SK-N-SH (cell line): Measurements from ENCODE around the gene CELA3B. TPM values are rescaled to one million over a fixed set of nuclear protein-coding genes. Genes with fewer than 3 reads are reported as not detected.

Experiments
- CTCF ChIA-PET: fragments of 300-600, 350-600 bp; formaldehyde crosslinking; extraction: SDS; loops from one replicate; lab custom pipeline; 2021; lab: Yijun Ruan, JAX
- POLR2A ChIA-PET: fragments of 350-600 bp; sonication (Branson Sonifier 250); formaldehyde crosslinking; extraction: SDS; loops from one replicate; lab custom pipeline; 2020; ENCODE audit warnings: antibody characterized with exemption, inconsistent platforms; lab: Yijun Ruan, JAX
- DNase-seq: peaks from one replicate; pipeline ENCODE4 v3.0.0; 2012
- H2AFZ ChIP-seq: fragments of 200-600 bp; sonication (generic); 2 replicates; pipeline ENCODE4 v1.8.1; 2016; ENCODE audit warnings: antibody characterized with exemption, mild to moderate bottlenecking, low read depth
- H3F3A ChIP-seq: fragments of 200-600 bp; sonication (generic); replicated peaks from 2 replicates; pipeline ENCODE3; 2016; ENCODE audit warnings: antibody characterized with exemption, mild to moderate bottlenecking; ENCODE audit not compliant: insufficient read depth
- H3K27ac ChIP-seq, 2 experiments: fragments of 200-500 bp in 1 of 2; fragments of 200-600 bp in 1 of 2; sonication (Bioruptor generic) in 1 of 2; sonication (generic), shearing (Covaris generic) in 1 of 2; 2 replicates each; pipeline versions ENCODE4 v1.5.1 to v1.6.1; 2014 to 2016; ENCODE audit warnings: low read depth in 2 of 2, inconsistent platforms in 1 of 2, low read length in 1 of 2, mild to moderate bottlenecking in 1 of 2, mixed read lengths in 1 of 2
- H3K27me3 ChIP-seq: fragments of 200-600 bp; sonication (generic), shearing (Covaris generic); 2 replicates; pipeline ENCODE4 v1.6.1; 2016; ENCODE audit warnings: mixed run types; ENCODE audit not compliant: insufficient read depth
- H3K36me3 ChIP-seq, 2 experiments: fragments of 200-500 bp in 1 of 2; fragments of 200-600 bp in 1 of 2; sonication (Bioruptor generic) in 1 of 2; sonication (generic) in 1 of 2; replicated peaks in 1 of 2; 2 replicates each; pipeline versions ENCODE3 to v1.5.1; 2014 to 2016; ENCODE audit warnings: low read length in 1 of 2, mild to moderate bottlenecking in 1 of 2; ENCODE audit not compliant: insufficient read depth in 2 of 2, control insufficient read depth in 1 of 2
- H3K4me1 ChIP-seq, 2 experiments: fragments of 200-500 bp in 1 of 2; fragments of 200-600 bp in 1 of 2; sonication (Bioruptor generic) in 1 of 2; sonication (generic), shearing (Covaris generic) in 1 of 2; 2 replicates each; pipeline versions ENCODE4 v1.5.1 to v1.6.1; 2014 to 2016; ENCODE audit warnings: low read depth in 1 of 2, low read length in 1 of 2, mixed run types in 1 of 2; ENCODE audit not compliant: insufficient read depth in 2 of 2, control insufficient read depth in 1 of 2
- H3K4me2 ChIP-seq: fragments of 200-600 bp; sonication (generic), shearing (Covaris generic); 2 replicates; pipeline ENCODE4 v1.6.1; 2017; ENCODE audit warnings: mixed run types
- H3K4me3 ChIP-seq, 2 experiments: fragments of 200-500 bp in 1 of 2; fragments of 200-600 bp in 1 of 2; sonication (Bioruptor generic) in 1 of 2; sonication (generic), shearing (Covaris generic) in 1 of 2; 2 replicates each; pipeline versions ENCODE4 v1.5.1 to v1.8.1; 2014 to 2016; ENCODE audit warnings: low read depth in 2 of 2, inconsistent platforms in 1 of 2, low read length in 1 of 2, mild to moderate bottlenecking in 1 of 2, mixed read lengths in 1 of 2, moderate library complexity in 1 of 2
- H3K79me2 ChIP-seq: fragments of 200-600 bp; sonication (generic); 2 replicates; pipeline ENCODE4 v1.8.1; 2017; ENCODE audit warnings: mild to moderate bottlenecking; ENCODE audit not compliant: insufficient read depth
- H3K9ac ChIP-seq: fragments of 200-600 bp; sonication (generic); 2 replicates; pipeline ENCODE4 v1.6.1; 2017; ENCODE audit warnings: mixed run types
- H3K9me2 ChIP-seq: fragments of 200-600 bp; sonication (generic); 2 replicates; pipeline ENCODE4 v1.6.1; 2017; ENCODE audit warnings: mixed run types
- H3K9me3 ChIP-seq: fragments of 200-600 bp; sonication (generic); 2 replicates; pipeline ENCODE4 v1.6.1; 2017; ENCODE audit warnings: mixed run types, mild to moderate bottlenecking, moderate library complexity
- H4K20me1 ChIP-seq: fragments of 200-600 bp; sonication (generic); 2 replicates; pipeline ENCODE4 v1.6.1; 2017; ENCODE audit warnings: mild to moderate bottlenecking, mixed run types; ENCODE audit not compliant: insufficient read depth
- CHD2 ChIP-seq: fragments of 150-350 bp; IDR thresholded peaks from 2 replicates; pipeline ENCODE4 v1.6.1; 2018; ENCODE audit warnings: low read length; ENCODE audit not compliant: partially characterized antibody
- FOSL2 ChIP-seq: IDR thresholded peaks from 2 replicates; pipeline ENCODE4 v1.4.0; 2012; ENCODE audit warnings: low read depth, mild to moderate bottlenecking, moderate library complexity, borderline replicate concordance
- FOXJ3 ChIP-seq: sonication (generic); formaldehyde crosslinking; IDR thresholded peaks from 2 replicates; pipeline ENCODE4 v1.5.1; 2020; ENCODE audit warnings: mild to moderate bottlenecking, missing genetic modification reagents
- FOXM1 ChIP-seq: IDR thresholded peaks from 2 replicates; pipeline ENCODE4 v1.4.0; 2012; ENCODE audit warnings: low read depth, mild to moderate bottlenecking
- GABPA ChIP-seq: IDR thresholded peaks from 2 replicates; pipeline ENCODE4 v1.4.0; 2012; ENCODE audit warnings: low read depth, mild to moderate bottlenecking
- GATA2 ChIP-seq: sonication (generic); formaldehyde crosslinking; IDR thresholded peaks from 2 replicates; pipeline ENCODE4 v1.5.0; 2020; ENCODE audit warnings: mild to moderate bottlenecking, missing genetic modification reagents
- JUND ChIP-seq: IDR thresholded peaks from 2 replicates; pipeline ENCODE4 v1.4.0; 2012
- MEF2A ChIP-seq: IDR thresholded peaks from 2 replicates; pipeline ENCODE4 v1.4.0; 2012; ENCODE audit warnings: low read depth, borderline replicate concordance
- MXI1 ChIP-seq: IDR thresholded peaks from 2 replicates; pipeline ENCODE4 v1.6.1; 2012; ENCODE audit warnings: mild to moderate bottlenecking, low read depth, low read length, improper control_type of control experiment
- NFIC ChIP-seq: IDR thresholded peaks from 2 replicates; pipeline ENCODE4 v1.4.0; 2012; ENCODE audit warnings: borderline replicate concordance
- POLR2AphosphoS5 ChIP-seq: IDR thresholded peaks from 2 replicates; pipeline ENCODE4 v1.6.1; 2012; ENCODE audit warnings: low read depth, low read length
- RFX5 ChIP-seq: IDR thresholded peaks from 2 replicates; pipeline ENCODE4 v1.6.1; 2012; ENCODE audit warnings: mild to moderate bottlenecking, improper control_type of control experiment, low read length
- SMC3 ChIP-seq: IDR thresholded peaks from 2 replicates; pipeline ENCODE4 v1.6.1; 2012; ENCODE audit warnings: low read depth, low read length, improper control_type of control experiment
- WGBS: methylation state at CpG from one replicate; pipeline ENCODE4 v1.1.6; 2017; ENCODE audit warnings: low lambda C conversion rate; 5-methylcytosine and 5-hydroxymethylcytosine counted together
- polyA plus RNA-seq, 3 experiments: library from polyadenylated mRNA; depleted of rRNA; stranded (reverse); fragments of >200 nt; gene quantifications; 2 replicates each; pipeline ENCODE4 v1.2.3, GENCODE V29; 2012
- TF ChIP-seq, protein P1 (sequence below): fragments of 150-350 bp; IDR thresholded peaks from 2 replicates; pipeline ENCODE4 v1.6.1; 2016; ENCODE audit warnings: mild to moderate bottlenecking, low read depth, low read length
- TF ChIP-seq, protein P2 (sequence below): IDR thresholded peaks from 2 replicates; pipeline ENCODE4 v1.4.0; 2012; ENCODE audit warnings: low read depth, borderline replicate concordance
- TF ChIP-seq, protein P3 (sequence below): IDR thresholded peaks from 2 replicates; pipeline ENCODE4 v1.6.1; 2012; ENCODE audit warnings: mild to moderate bottlenecking, low read depth, low read length, moderate library complexity
- TF ChIP-seq, protein P4 (sequence below): IDR thresholded peaks from 2 replicates; pipeline ENCODE4 v1.4.0; 2012; ENCODE audit warnings: low read depth
- TF ChIP-seq, protein P5 (sequence below): fragments of 150-350 bp; IDR thresholded peaks from 2 replicates; pipeline ENCODE4 v1.6.1; 2017; ENCODE audit warnings: antibody characterized with exemption, low read length, low read depth, borderline replicate concordance

The CELA3B gene
- polyA plus RNA-seq, 1 of the 3 experiments (the other 2 are of a cell fraction), result not detected

DNA sequence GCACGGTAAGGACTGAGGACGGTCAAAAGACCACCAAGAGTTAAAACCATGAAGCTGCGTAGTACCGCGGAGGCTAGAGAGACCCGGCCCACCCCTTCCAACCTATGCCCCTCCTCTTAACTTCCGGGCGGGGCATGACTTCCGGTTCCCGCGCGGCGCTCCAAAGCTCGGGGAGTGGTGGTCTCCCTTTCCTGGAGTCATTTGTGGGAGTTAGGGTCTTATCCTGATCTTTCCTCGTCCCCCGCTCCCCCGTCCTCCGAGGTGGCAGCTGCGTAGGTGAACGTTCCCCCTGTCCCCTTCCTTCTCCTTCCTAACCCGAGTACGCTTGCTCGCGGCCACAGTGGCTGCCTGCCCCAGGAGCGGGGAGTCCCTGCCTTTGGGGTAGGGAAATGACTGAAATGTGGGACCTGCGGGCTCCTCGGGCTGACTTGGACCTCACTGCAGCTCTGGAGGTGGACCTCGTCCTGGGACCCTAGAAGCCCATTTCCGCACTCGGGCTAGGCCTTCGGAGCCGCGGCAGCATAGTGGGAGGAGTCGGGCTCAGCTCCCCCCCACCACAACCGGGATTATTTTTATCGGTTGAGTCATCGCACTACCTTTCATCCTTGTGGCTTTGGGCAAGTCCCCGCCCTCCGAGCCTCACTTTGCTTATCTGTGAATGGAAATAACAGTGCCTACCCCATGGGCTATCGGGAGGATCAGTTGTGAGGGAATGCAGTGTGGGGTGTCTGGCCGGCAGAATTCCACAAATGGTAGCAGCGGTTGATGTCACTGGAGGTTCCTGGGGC, 48.7 kb downstream of the CELA3B start (continued):
- TF ChIP-seq, protein P1, sequence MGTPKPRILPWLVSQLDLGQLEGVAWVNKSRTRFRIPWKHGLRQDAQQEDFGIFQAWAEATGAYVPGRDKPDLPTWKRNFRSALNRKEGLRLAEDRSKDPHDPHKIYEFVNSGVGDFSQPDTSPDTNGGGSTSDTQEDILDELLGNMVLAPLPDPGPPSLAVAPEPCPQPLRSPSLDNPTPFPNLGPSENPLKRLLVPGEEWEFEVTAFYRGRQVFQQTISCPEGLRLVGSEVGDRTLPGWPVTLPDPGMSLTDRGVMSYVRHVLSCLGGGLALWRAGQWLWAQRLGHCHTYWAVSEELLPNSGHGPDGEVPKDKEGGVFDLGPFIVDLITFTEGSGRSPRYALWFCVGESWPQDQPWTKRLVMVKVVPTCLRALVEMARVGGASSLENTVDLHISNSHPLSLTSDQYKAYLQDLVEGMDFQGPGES, result no peak
- TF ChIP-seq MXI1 (peak; percentile 42), POLR2AphosphoS5 (peak; percentile 93), NFIC (no peak), FOXM1 (no peak)
- TF ChIP-seq, protein P2, sequence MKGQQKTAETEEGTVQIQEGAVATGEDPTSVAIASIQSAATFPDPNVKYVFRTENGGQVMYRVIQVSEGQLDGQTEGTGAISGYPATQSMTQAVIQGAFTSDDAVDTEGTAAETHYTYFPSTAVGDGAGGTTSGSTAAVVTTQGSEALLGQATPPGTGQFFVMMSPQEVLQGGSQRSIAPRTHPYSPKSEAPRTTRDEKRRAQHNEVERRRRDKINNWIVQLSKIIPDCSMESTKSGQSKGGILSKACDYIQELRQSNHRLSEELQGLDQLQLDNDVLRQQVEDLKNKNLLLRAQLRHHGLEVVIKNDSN, result no peak
- TF ChIP-seq, protein P3, sequence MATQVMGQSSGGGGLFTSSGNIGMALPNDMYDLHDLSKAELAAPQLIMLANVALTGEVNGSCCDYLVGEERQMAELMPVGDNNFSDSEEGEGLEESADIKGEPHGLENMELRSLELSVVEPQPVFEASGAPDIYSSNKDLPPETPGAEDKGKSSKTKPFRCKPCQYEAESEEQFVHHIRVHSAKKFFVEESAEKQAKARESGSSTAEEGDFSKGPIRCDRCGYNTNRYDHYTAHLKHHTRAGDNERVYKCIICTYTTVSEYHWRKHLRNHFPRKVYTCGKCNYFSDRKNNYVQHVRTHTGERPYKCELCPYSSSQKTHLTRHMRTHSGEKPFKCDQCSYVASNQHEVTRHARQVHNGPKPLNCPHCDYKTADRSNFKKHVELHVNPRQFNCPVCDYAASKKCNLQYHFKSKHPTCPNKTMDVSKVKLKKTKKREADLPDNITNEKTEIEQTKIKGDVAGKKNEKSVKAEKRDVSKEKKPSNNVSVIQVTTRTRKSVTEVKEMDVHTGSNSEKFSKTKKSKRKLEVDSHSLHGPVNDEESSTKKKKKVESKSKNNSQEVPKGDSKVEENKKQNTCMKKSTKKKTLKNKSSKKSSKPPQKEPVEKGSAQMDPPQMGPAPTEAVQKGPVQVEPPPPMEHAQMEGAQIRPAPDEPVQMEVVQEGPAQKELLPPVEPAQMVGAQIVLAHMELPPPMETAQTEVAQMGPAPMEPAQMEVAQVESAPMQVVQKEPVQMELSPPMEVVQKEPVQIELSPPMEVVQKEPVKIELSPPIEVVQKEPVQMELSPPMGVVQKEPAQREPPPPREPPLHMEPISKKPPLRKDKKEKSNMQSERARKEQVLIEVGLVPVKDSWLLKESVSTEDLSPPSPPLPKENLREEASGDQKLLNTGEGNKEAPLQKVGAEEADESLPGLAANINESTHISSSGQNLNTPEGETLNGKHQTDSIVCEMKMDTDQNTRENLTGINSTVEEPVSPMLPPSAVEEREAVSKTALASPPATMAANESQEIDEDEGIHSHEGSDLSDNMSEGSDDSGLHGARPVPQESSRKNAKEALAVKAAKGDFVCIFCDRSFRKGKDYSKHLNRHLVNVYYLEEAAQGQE, result 0 out of 2 replicates have a peak, but pooled peaks have one; percentile 13

DNA sequence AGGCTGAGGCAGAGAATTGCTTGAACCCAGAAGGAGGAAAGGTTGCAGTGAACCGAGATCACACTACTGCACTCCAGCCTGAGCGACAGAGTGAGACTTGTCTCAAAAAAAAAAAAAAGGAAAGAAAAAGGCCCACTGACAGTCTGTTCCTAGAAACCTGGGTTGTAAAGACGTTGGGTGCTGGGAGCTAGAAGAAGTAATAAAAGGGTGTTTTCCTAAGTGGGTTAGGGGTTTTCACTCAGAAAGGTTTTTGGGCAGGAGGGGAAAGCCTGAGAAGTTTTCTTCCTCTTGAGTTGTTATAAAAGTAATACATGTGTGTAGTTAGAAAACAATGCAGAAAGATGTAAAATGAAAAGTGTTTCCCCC, 50.1 kb downstream of the CELA3B start:
- Histone ChIP-seq H2AFZ (no peak overlapping the region), H3K79me2 (peaks cover 17% of the 10 kb centered on the region), H3F3A (peaks cover 21% of the 10 kb centered on the region), H4K20me1 (no peaks in the 10 kb centered on the region), H3K4me2 (peak overlapping the region; percentile 90; the same call in 1 of the 2 replicates), H3K9ac (no peak overlapping the region), H3K27me3 (no peaks in the 10 kb centered on the region), H3K4me1 (peaks cover 0 to 15% of the 10 kb centered on the region in 2 experiments; a peak in 1 of 4 replicates), H3K9me3 (no peaks in the 10 kb centered on the region), H3K9me2 (no peaks in the 10 kb centered on the region), H3K36me3 (peaks cover 6 to 8% of the 10 kb centered on the region in 2 experiments), H3K27ac (no peak overlapping the region), H3K4me3 (no peak overlapping the region)
- ChIA-PET CTCF (interaction anchor here (1.6 kb wide), 1 partner anchor 10 kb away, joined by 6 read pairs; no protein-coding TSS in a partner anchor), POLR2A (no interaction called here)
- WGBS, result 90% methylated on average over 3 of the region's 3 CpGs
- no peak for DNase-seq
- TF ChIP-seq, protein P4, sequence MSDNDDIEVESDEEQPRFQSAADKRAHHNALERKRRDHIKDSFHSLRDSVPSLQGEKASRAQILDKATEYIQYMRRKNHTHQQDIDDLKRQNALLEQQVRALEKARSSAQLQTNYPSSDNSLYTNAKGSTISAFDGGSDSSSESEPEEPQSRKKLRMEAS, result no peak
- TF ChIP-seq, protein P1, result no peak
- no peak for TF ChIP-seq CHD2
- TF ChIP-seq SMC3, result no peak
- TF ChIP-seq FOXJ3 (CRISPR knock-in tag), result no peak
- no peak for TF ChIP-seq FOSL2
- TF ChIP-seq GABPA, result no peak
- TF ChIP-seq POLR2AphosphoS5, result no peak
- TF ChIP-seq, protein P3, result no peak
- no peak for TF ChIP-seq RFX5
- no peak for TF ChIP-seq MEF2A
- no peak for TF ChIP-seq GATA2 (CRISPR knock-in tag)
- no peak for TF ChIP-seq JUND
- TF ChIP-seq, protein P5, sequence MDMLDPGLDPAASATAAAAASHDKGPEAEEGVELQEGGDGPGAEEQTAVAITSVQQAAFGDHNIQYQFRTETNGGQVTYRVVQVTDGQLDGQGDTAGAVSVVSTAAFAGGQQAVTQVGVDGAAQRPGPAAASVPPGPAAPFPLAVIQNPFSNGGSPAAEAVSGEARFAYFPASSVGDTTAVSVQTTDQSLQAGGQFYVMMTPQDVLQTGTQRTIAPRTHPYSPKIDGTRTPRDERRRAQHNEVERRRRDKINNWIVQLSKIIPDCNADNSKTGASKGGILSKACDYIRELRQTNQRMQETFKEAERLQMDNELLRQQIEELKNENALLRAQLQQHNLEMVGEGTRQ, result no peak
